ENCODE data around the gene TTLL12.

The TTLL12 gene

DNA sequence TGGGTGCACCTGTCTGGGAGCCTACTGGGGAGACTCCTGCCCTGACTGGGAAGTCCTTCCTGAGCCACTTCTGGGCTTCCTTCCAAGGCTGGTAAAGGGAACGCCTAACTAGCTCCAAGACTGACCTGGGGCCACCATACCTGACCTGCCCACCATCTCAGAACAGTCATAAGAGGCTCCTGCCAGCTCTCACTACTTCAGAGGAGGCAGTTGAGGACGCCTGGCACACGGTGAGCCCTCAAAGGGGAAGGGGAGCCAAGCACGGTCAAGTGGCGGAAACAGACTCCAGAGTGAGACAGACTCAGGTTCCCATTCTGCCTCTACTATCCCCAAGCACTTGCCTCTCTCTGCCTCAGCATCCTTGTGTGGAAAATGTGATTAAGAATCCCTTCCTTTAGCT is 51.4 kb downstream of the TTLL12 start:
- TF ChIP-seq, protein P1, sequence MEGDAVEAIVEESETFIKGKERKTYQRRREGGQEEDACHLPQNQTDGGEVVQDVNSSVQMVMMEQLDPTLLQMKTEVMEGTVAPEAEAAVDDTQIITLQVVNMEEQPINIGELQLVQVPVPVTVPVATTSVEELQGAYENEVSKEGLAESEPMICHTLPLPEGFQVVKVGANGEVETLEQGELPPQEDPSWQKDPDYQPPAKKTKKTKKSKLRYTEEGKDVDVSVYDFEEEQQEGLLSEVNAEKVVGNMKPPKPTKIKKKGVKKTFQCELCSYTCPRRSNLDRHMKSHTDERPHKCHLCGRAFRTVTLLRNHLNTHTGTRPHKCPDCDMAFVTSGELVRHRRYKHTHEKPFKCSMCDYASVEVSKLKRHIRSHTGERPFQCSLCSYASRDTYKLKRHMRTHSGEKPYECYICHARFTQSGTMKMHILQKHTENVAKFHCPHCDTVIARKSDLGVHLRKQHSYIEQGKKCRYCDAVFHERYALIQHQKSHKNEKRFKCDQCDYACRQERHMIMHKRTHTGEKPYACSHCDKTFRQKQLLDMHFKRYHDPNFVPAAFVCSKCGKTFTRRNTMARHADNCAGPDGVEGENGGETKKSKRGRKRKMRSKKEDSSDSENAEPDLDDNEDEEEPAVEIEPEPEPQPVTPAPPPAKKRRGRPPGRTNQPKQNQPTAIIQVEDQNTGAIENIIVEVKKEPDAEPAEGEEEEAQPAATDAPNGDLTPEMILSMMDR (IDR thresholded peaks at IDR 0.05; ENCODE audit: control extremely low read depth, extremely low read depth, low read depth, missing control alignments), result no peak
- CTCF ChIA-PET, result interaction anchor here (0.9 to 2.3 kb wide), 4 partner anchors 9 to 24 kb away, joined by 4 to 8 read pairs (median 6); no protein-coding TSS in a partner anchor
- no peak for DNase-seq (ENCODE audit: extremely low spot score)
- POLR2A ChIA-PET, result no interaction called here

DNA sequence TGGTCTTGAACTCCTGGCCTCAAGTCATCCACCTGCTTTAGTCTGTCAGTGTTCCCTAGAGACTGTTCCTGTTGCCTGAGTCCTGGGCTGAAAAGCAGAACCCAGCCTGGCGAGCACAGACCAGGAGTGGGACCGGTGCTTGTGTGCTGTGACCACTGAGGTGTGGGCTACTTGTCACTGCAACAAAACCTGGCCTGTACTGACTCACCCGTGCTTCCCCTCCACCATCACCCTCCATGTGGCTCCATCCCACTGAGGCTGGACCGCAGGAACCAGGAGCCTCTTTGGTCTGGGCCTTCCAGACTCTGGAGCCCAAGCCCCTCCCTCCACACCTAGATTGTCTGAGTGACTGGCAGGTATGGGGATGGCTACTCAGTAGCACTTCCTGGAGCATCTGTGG is 52.4 kb downstream of the TTLL12 start:
- CTCF ChIA-PET, result no interaction called here
- DNase-seq (ENCODE audit: extremely low spot score), result no peak
- POLR2A ChIA-PET, result no interaction called here
- TF ChIP-seq, protein P1 (IDR thresholded peaks at IDR 0.05; ENCODE audit: control extremely low read depth, extremely low read depth, low read depth, missing control alignments), result no peak

DNA sequence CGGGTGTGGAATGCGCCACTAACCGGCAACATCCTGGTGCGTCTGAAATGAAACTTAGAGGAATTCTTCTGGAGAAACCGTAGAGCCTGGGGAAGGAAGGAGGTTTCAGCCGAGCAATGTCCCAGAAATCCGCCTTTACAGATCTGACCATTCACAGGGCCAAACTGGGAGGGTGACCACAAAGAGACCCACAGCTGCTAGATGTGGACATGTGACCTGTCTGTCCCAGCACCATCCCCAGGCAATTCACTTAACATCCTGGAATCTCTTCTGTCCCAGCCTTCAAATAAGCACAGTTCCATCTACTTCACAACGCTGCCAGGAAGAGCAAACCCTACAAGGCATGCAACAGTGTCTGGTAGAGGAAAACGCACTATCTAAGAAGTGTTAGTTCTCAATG is 53.5 kb downstream of the TTLL12 start:
- POLR2A ChIA-PET, result no interaction called here
- TF ChIP-seq, protein P1 (IDR thresholded peaks at IDR 0.05; ENCODE audit: control extremely low read depth, extremely low read depth, low read depth, missing control alignments), result no peak
- DNase-seq (ENCODE audit: extremely low spot score), result no peak
- CTCF ChIA-PET, result interaction anchor here (0.9 to 1.5 kb wide), 2 partner anchors 22 to 266 kb away, joined by 3 to 4 read pairs; no protein-coding TSS in a partner anchor

DNA sequence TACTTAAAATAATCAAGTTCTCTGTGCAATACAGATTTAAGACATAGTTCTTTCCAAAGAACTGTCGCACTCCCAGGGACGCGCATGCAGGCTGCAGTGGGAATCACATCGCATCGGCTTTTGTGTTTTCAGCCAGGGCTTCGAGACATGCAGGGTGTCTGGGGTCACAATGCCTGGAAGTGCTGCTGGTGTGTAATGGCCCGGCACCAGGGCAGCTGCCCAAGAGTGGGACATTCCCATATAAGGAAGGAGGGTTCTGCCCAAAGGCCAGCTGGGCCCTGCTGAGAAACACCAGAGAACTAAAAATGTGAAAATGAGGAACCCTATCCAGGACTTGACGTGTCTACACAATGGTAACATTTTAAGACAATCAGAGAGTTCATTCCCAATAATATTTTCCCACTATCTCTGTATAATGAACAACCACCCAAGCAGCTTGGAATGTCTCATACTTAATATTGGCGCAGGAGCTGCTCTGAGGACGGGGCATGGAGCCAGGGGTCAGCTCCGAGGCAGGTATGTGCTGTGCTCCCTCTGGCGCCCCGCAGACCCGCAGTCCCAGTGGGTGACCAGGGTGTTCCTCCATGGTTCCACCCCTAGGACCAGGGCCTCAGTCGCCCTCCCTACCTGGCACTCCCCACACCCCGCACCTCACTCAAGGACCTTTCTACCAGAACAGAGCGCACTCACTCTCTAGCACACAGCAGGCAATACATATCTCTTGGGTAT is 55.0 kb downstream of the TTLL12 start:
- ChIA-PET POLR2A (no interaction called here), CTCF (interaction anchor here (2.0 kb wide), 1 partner anchor 56 kb away, joined by 4 read pairs; the partner anchor contains the start of gene TTLL12)
- TF ChIP-seq, protein P1 (IDR thresholded peaks at IDR 0.05; ENCODE audit: control extremely low read depth, extremely low read depth, low read depth, missing control alignments), result no peak
- DNase-seq (ENCODE audit: extremely low spot score), result no peak

DNA sequence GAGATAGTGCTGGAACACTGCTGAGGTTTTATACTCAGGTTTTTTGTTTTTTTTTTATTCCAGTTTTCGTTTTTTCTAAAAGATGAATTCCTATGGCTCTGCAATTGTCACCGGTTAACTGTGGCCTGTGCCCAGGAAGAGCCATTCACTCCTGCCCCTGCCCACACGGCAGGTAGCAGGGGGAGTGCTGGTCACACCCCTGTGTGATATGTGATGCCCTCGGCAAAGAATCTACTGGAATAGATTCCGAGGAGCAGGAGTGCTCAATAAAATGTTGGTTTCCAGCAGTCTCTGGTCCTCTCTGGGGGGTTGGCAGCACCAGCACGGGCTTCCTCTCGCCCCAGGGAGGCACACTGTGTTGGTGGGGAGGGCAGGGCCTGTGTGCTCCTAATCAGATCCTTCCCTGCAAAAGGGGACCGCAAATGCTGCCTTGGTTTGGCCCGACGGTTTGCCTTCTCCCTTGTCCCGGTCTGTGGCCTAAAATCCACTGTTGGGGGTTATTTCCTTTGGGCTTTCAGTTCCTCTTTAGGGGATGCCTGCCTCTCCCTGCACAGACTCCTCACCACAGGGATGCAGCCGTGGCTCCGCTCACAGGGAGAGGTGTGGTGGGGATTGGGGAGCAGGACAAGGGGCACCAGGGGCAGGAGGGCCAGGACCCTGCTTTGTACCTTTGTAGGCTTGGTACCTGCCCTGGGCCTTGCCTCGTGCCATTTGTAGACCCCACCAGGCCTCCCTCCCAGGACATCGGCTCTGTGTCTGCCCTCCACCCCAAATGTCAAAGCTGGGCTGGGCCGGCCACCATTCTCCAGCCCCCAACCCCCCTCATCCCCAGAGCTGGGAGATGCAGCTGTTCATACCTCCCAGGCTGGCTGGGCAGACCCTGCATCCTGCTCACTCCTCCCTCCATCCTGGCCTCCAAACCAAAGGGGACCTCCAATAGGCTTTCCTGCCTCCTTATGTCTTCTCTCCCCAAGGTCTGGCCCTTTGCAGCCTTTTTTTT is 57.2 kb downstream of the TTLL12 start:
- ChIA-PET POLR2A (interaction anchor here (0.7 kb wide), 1 partner anchor 357 kb away, joined by 5 read pairs; no protein-coding TSS in a partner anchor), CTCF (interaction anchor here (1.0 kb wide), 1 partner anchor 11 kb away, joined by 4 read pairs; no protein-coding TSS in a partner anchor)
- no peak for DNase-seq (ENCODE audit: extremely low spot score)
- TF ChIP-seq, protein P1 (IDR thresholded peaks at IDR 0.05; ENCODE audit: control extremely low read depth, extremely low read depth, low read depth, missing control alignments), result no peak

DNA sequence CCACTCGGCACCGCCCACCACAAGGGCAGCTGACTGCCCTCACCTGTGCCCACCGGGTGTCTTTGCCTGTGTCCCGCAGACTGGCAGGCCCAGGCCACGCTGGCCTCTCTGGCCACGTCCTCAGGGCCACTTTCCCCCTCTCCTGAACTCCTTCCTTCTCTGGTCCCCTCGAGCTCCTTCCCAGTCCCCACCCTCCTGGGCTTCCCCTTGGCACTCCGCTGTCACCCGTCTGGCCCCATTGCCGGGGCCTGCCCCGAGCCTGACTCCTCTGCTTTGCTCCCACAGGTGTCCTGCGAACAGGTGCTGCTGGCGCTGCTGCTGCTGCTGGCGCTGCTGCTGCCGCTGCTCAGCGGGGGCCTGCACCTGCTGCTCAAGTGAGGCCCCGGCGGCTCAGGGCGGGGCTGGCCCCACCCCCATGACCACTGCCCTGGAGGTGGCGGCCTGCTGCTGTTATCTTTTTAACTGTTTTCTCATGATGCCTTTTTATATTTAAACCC is 58.0 kb downstream of the TTLL12 start:
- CTCF ChIA-PET, result no interaction called here
- POLR2A ChIA-PET, result no interaction called here
- DNase-seq (ENCODE audit: extremely low spot score), result peak; percentile 59
- TF ChIP-seq, protein P1 (IDR thresholded peaks at IDR 0.05; ENCODE audit: control extremely low read depth, extremely low read depth, low read depth, missing control alignments), result no peak

All from GM10248 (cell line).